Liver (tissue), 9 donors: Measurements from ENCODE around the gene FAM227B. TPM values are rescaled to one million over a fixed set of nuclear protein-coding genes. Genes with fewer than 3 reads are reported as not detected.

ENCODE experiments used
- DNase-seq: peaks from one replicate; pipeline ENCODE4 v3.0.0-alpha.2; 2017; ENCODE audit warnings: low spot score
- H3K27ac ChIP-seq, 2 donors: one replicate each; pipeline ENCODE4 v1.7.0; 2013; ENCODE audit warnings: inconsistent platforms in 2 of 2, low read length in 2 of 2, control low read depth in 1 of 2, low read depth in 1 of 2, mild to moderate bottlenecking in 1 of 2
- H3K27me3 ChIP-seq, 4 donors: one replicate each; pipeline versions ENCODE4 v1.6.1 to v1.7.0; 2013; ENCODE audit warnings: low read length in 3 of 4, inconsistent platforms in 1 of 4, mild to moderate bottlenecking in 1 of 4, moderate library complexity in 1 of 4; ENCODE audit not compliant: control insufficient read depth in 4 of 4, insufficient read depth in 4 of 4
- H3K36me3 ChIP-seq, 4 donors: one replicate each; pipeline versions ENCODE4 v1.6.1 to v1.7.0; 2013; ENCODE audit warnings: low read length in 3 of 4, mild to moderate bottlenecking in 3 of 4, low read depth in 1 of 4, moderate library complexity in 1 of 4; ENCODE audit not compliant: control insufficient read depth in 4 of 4, insufficient read depth in 3 of 4
- H3K4me1 ChIP-seq, 4 donors: one replicate each; pipeline versions ENCODE4 v1.6.1 to v1.7.0; 2013; ENCODE audit warnings: low read length in 3 of 4, mild to moderate bottlenecking in 3 of 4, moderate library complexity in 1 of 4; ENCODE audit not compliant: control insufficient read depth in 4 of 4, insufficient read depth in 4 of 4
- H3K4me3 ChIP-seq, 3 donors: one replicate each; pipeline versions ENCODE4 v1.6.1 to v1.7.0; 2013; ENCODE audit warnings: low read length in 3 of 3, control low read depth in 1 of 3, low read depth in 1 of 3, mild to moderate bottlenecking in 1 of 3
- H3K9ac ChIP-seq, 2 donors: one replicate each; pipeline ENCODE4 v1.7.0; 2013; ENCODE audit warnings: low read length in 2 of 2, mild to moderate bottlenecking in 2 of 2, moderate library complexity in 2 of 2, control low read depth in 1 of 2, low read depth in 1 of 2
- H3K9me3 ChIP-seq, 4 donors: one replicate each; pipeline versions ENCODE4 v1.6.1 to v1.7.0; 2013; ENCODE audit warnings: low read length in 3 of 4; ENCODE audit not compliant: control insufficient read depth in 4 of 4
- CTCF ChIP-seq: fragments of 150-350 bp; IDR thresholded peaks from 2 replicates; pipeline ENCODE4 v1.5.1; 2017; ENCODE audit warnings: improper control_type of control experiment, low read depth, low read length; ENCODE audit not compliant: missing input control
- EGR1 ChIP-seq, 2 donors: IDR thresholded peaks; 2 replicates each; pipeline ENCODE4 v1.6.1; 2016 to 2018; ENCODE audit warnings: antibody characterized with exemption in 2 of 2, low read depth in 2 of 2
- FOXA2 ChIP-seq: IDR thresholded peaks from 2 replicates; pipeline ENCODE4 v1.6.1; 2016; ENCODE audit warnings: antibody characterized with exemption
- GABPA ChIP-seq, 2 donors: IDR thresholded peaks in 1 of 2; conservative IDR thresholded peaks in 1 of 2; 2 replicates each; pipeline ENCODE4 v1.6.1; 2016; ENCODE audit warnings: antibody characterized with exemption in 2 of 2, mild to moderate bottlenecking in 1 of 2, moderate library complexity in 1 of 2
- HNF4A ChIP-seq, 2 donors: conservative IDR thresholded peaks; 2 replicates each; pipeline ENCODE4 v1.6.1; 2016; ENCODE audit warnings: antibody characterized with exemption in 2 of 2, mild to moderate bottlenecking in 2 of 2
- HNF4G ChIP-seq: IDR thresholded peaks from 2 replicates; pipeline ENCODE4 v1.6.1; 2016; ENCODE audit warnings: antibody characterized with exemption
- MAX ChIP-seq: IDR thresholded peaks from 2 replicates; pipeline ENCODE4 v1.6.1; 2016; ENCODE audit warnings: antibody characterized with exemption
- NR2F2 ChIP-seq: IDR thresholded peaks from 2 replicates; pipeline ENCODE4 v1.6.1; 2016; ENCODE audit warnings: antibody characterized with exemption
- RAD21 ChIP-seq, 2 donors: IDR thresholded peaks; 2 replicates each; pipeline ENCODE4 v1.6.1; 2016; ENCODE audit warnings: antibody characterized with exemption in 2 of 2, mild to moderate bottlenecking in 2 of 2
- REST ChIP-seq: IDR thresholded peaks from 2 replicates; pipeline ENCODE4 v1.6.1; 2016; ENCODE audit warnings: antibody characterized with exemption, mild to moderate bottlenecking
- RXRA ChIP-seq, 2 donors: IDR thresholded peaks; 2 replicates each; pipeline ENCODE4 v1.6.1; 2017 to 2018; ENCODE audit warnings: antibody characterized with exemption in 2 of 2, mild to moderate bottlenecking in 1 of 2
- SP1 ChIP-seq: IDR thresholded peaks from 2 replicates; pipeline ENCODE4 v1.6.1; 2018; ENCODE audit warnings: antibody characterized with exemption, mild to moderate bottlenecking
- TAF1 ChIP-seq: conservative IDR thresholded peaks from 2 replicates; pipeline ENCODE4 v1.6.1; 2016; ENCODE audit warnings: antibody characterized with exemption, mild to moderate bottlenecking
- YY1 ChIP-seq: IDR thresholded peaks from 2 replicates; pipeline ENCODE4 v1.6.1; 2016; ENCODE audit warnings: antibody characterized with exemption, mild to moderate bottlenecking
- ZBTB33 ChIP-seq: IDR thresholded peaks from 2 replicates; pipeline ENCODE4 v1.6.1; 2016; ENCODE audit warnings: antibody characterized with exemption
- WGBS: extraction: QIAGEN DNeasy Blood & Tissue Kit; methylation state at CpG from one replicate; pipeline ENCODE4 v1.1.7; 2013; 5-methylcytosine and 5-hydroxymethylcytosine counted together
- polyA plus RNA-seq, 2 donors: library from polyadenylated mRNA; stranded (reverse) in 1 of 2; unstranded in 1 of 2; fragments of 200-250 nt in 1 of 2; fragments of >200 nt in 1 of 2; fragmentation: Nextera tagmentation in 1 of 2; extraction: Ambion mirVana in 1 of 2; gene quantifications; one replicate each; pipeline versions ENCODE4 v1.2.1 to v1.2.3, GENCODE V29; 2013 to 2015
- total RNA-seq, 2 donors: library from RNA; depleted of rRNA; stranded (reverse); fragments of >200 nt; gene quantifications; one replicate each; pipeline ENCODE4 v1.2.3, GENCODE V29; 2014
- TF ChIP-seq, protein P1 (sequence below): IDR thresholded peaks from 2 replicates; pipeline ENCODE4 v1.6.1; 2016; ENCODE audit warnings: antibody characterized with exemption
- donor health status: healthy.
- donor health status: healthy.
- donor health status: healthy.
- donor health status: healthy.
- donor health status: healthy.

FAM227B gene
- total and polyA plus RNA-seq, 4 donors: 1.3 to 5.1 (median 3.8) TPM

DNA sequence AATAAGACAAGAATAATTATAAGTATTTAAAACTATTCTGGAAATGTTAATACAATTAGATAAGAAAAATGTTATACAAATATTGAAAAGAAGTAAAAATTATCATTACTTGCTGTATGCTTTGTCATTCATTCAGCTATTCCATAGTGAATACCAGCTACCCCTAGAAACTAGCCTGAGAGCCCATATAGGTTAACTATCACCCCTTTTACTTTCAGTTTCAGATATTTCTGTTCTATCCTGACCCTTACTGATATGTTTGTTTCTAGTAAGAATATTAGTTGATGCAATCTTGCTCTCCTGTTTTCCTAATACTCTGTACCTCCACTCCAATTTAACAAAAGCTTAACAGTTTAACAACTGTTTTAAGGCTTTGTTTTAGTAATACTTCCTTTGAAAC, 31.6 kb downstream of the FAM227B start:
- Histone ChIP-seq H3K27ac (no peak overlapping the region), H3K27me3 (no peaks in the 10 kb centered on the region), H3K9ac (no peak overlapping the region), H3K4me1 (no peaks in the 10 kb centered on the region), H3K4me3 (no peak overlapping the region), H3K36me3 (no peaks in the 10 kb centered on the region), H3K9me3 (no peaks in the 10 kb centered on the region)
- no peak for TF ChIP-seq RXRA (IDR thresholded peaks at IDR 0.05)
- no peak for DNase-seq

DNA sequence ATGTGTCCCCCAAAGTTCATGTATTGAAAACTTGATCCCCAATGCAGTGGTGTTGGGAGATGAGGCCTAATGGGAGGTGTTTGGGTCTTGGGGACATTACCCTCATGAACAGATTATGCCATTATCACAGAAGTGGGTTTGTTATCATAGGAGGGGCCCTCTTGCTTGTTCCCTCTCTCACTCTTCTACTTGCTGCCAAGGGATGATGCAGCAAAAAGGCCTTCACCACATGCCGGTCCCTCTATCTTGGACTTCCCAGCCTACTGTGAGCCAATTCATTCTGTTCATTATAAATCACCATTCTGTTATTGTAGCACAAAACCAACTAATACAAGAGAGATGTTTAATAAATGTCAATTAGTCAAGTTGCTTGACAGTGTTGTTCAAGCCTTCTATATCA, 47.2 kb downstream of the FAM227B start:
- Histone ChIP-seq H3K4me3 (no peak overlapping the region), H3K27ac (no peak overlapping the region), H3K27me3 (no peaks in the 10 kb centered on the region), H3K4me1 (no peaks in the 10 kb centered on the region), H3K9ac (no peak overlapping the region), H3K36me3 (peaks cover 0 to 2% (median 0%) of the 10 kb centered on the region in 4 donors), H3K9me3 (peaks cover 0 to 2% (median 0%) of the 10 kb centered on the region in 4 donors)
- whole genome bisulfite sequencing: 96% methylated on average over 1 of the region's 1 CpG
- no peak for DNase-seq
- TF ChIP-seq CTCF (no peak), RXRA (IDR thresholded peaks at IDR 0.05) (no peak), FOXA2 (no peak), EGR1 (IDR thresholded peaks at IDR 0.05; ENCODE audit: low read depth in 2 of 2) (no peak), REST (no peak), RAD21 (IDR thresholded peaks at IDR 0.05) (no peak), GABPA (IDR thresholded peaks at IDR 0.05 in 1 of 2, conservative IDR thresholded peaks at IDR 0.05 in 1 of 2) (no peak), HNF4G (no peak), TAF1 (no peak), YY1 (no peak), NR2F2 (no peak), SP1 (no peak), ZBTB33 (no peak), HNF4A (conservative IDR thresholded peaks at IDR 0.05) (no peak), MAX (no peak)
- TF ChIP-seq, protein P1, sequence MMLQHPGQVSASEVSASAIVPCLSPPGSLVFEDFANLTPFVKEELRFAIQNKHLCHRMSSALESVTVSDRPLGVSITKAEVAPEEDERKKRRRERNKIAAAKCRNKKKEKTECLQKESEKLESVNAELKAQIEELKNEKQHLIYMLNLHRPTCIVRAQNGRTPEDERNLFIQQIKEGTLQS: no peak
